Transverse colon (tissue), 4 donors: ENCODE measurements around the gene REEP5. TPM values are rescaled to one million over a fixed set of nuclear protein-coding genes. Genes with fewer than 3 reads are reported as not detected.

Experiments
- DNase-seq: peaks from one replicate; pipeline ENCODE4 v3.0.0-alpha.2; 2019
- H3K27ac ChIP-seq, 4 donors: fragments of 200-600 bp; sonication (generic); 2 replicates each; pipeline ENCODE4 v1.5.1; 2016 to 2018; ENCODE audit warnings: inconsistent platforms in 4 of 4
- H3K27me3 ChIP-seq: fragments of 200-600 bp; sonication (generic); 2 replicates; pipeline ENCODE4 v1.5.1; 2017; ENCODE audit warnings: inconsistent platforms
- H3K36me3 ChIP-seq, 4 donors: fragments of 200-600 bp; sonication (generic); 2 replicates each; pipeline ENCODE4 v1.5.1; 2017 to 2019; ENCODE audit warnings: inconsistent platforms in 4 of 4
- H3K4me1 ChIP-seq, 4 donors: fragments of 200-600 bp; sonication (generic); 2 replicates each; pipeline ENCODE4 v1.5.1; 2017 to 2020; ENCODE audit warnings: inconsistent platforms in 4 of 4
- H3K4me3 ChIP-seq, 4 donors: fragments of 200-600 bp; sonication (generic); 1 replicate in 1 of 4; 2 replicates in 3 of 4; pipeline versions ENCODE4 v1.5.1 to v1.6.1; 2017 to 2019; ENCODE audit warnings: inconsistent platforms in 4 of 4
- H3K9me3 ChIP-seq, 2 donors: fragments of 200-600 bp; sonication (generic); 2 replicates each; pipeline ENCODE4 v1.5.1; 2017 to 2019; ENCODE audit warnings: inconsistent platforms in 2 of 2
- EP300 ChIP-seq: sonication (generic); formaldehyde crosslinking; IDR thresholded peaks from one replicate; pipeline ENCODE4 v1.6.1; 2017; ENCODE audit warnings: antibody characterized with exemption, low read depth
- POLR2A ChIP-seq: fragments of 450-650 bp; IDR thresholded peaks from one replicate; pipeline ENCODE4 v1.6.1; 2016; ENCODE audit warnings: antibody characterized with exemption, mild to moderate bottlenecking, moderate library complexity
- POLR2AphosphoS5 ChIP-seq, 3 donors: sonication (generic); formaldehyde crosslinking; IDR thresholded peaks; one replicate each; pipeline ENCODE4 v1.6.1; 2016; ENCODE audit warnings: antibody characterized with exemption in 3 of 3
- WGBS, 2 donors: methylation state at CpG; one replicate each; pipeline ENCODE4 v1.1.5; 2018; ENCODE audit warnings: low coverage in 1 of 2; 5-methylcytosine and 5-hydroxymethylcytosine counted together
- in situ Hi-C, 4 donors: fragments of 200-750 bp; cut with MboI; loops; one replicate each; pipeline versions ENCODE4 v1.15.0 to v1.15.1; 2017; ENCODE audit warnings: low sequenced_read_pairs in 3 of 4, low pct_ligation_motif_present in 1 of 4, low pct_unique_long_range_greater_than_20kb in 1 of 4
- intact Hi-C: fragments of 100-400 bp; cut with DNase I; formaldehyde crosslinking; loops from one replicate; pipeline ENCODE4 v1.15.1; 2023; ENCODE audit warnings: low total_unique reads
- total RNA-seq, 4 donors: library from RNA; depleted of rRNA; stranded (reverse); fragments of >200 nt; gene quantifications; one replicate each; pipeline ENCODE4 v1.1.0, GENCODE V29; 2016
- TF ChIP-seq, protein P1 (sequence below), 5 experiments: fragments of 200-600 bp in 3 of 5; fragments of 450-650 bp in 2 of 5; sonication (generic) in 3 of 5; IDR thresholded peaks; 1 replicate in 2 of 5; 2 replicates in 3 of 5; pipeline ENCODE4 v1.5.1; 2016 to 2017; ENCODE audit warnings: antibody characterized with exemption in 5 of 5, inconsistent platforms in 3 of 5, mild to moderate bottlenecking in 2 of 5, moderate library complexity in 1 of 5

REEP5 gene
- total RNA-seq, 4 donors from 2014 or later, result 15.7 to 63.5 (median 56.4) TPM

DNA sequence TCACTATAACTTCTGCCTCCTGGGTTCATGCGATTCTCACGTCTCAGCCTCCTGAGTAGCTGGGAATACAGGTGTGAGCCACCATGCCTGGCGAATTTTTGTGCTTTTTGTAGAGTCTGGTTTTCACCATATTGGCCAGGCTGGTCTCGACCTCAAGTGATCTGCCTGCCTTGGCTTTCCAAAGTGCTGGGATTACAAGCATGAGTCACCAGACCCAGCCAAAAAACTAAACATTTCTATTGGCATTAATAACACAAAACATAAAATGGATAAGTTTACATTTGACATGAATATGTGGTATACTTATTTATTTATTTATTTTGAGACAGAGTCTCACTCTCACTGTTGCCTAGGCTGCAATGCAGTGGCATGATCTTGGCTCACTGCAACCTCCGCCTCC is 13.6 kb upstream of the REEP5 start:
- 87 to 96% methylated on average over 4 to 5 of the region's 5 CpGs for WGBS, 2 donors
- Histone ChIP-seq H3K27me3 (no peaks in the 10 kb centered on the region), H3K4me1 (no peaks in the 10 kb centered on the region), H3K36me3 (no peaks in the 10 kb centered on the region), H3K4me3 (no peak overlapping the region), H3K27ac (no peak overlapping the region), H3K9me3 (no peaks in the 10 kb centered on the region)
- in situ Hi-C loops, result loop anchor here in 1 of 4 donors (25.0 kb wide), 1 partner anchor 373 kb away; no protein-coding TSS in a partner anchor
- intact Hi-C loops, result no loop called here
- no peak for TF ChIP-seq POLR2A
- DNase-seq, result no peak

- Histone ChIP-seq H3K27ac (no peak overlapping the region), H3K27me3 (no peaks in the 10 kb centered on the region), H3K9me3 (no peaks in the 10 kb centered on the region), H3K4me3 (no peak overlapping the region), H3K4me1 (no peaks in the 10 kb centered on the region), H3K36me3 (no peaks in the 10 kb centered on the region)
- intact Hi-C loops, result no loop called here
- TF ChIP-seq POLR2AphosphoS5 (IDR thresholded peaks at IDR 0.05), result no peak
- TF ChIP-seq, protein P1, sequence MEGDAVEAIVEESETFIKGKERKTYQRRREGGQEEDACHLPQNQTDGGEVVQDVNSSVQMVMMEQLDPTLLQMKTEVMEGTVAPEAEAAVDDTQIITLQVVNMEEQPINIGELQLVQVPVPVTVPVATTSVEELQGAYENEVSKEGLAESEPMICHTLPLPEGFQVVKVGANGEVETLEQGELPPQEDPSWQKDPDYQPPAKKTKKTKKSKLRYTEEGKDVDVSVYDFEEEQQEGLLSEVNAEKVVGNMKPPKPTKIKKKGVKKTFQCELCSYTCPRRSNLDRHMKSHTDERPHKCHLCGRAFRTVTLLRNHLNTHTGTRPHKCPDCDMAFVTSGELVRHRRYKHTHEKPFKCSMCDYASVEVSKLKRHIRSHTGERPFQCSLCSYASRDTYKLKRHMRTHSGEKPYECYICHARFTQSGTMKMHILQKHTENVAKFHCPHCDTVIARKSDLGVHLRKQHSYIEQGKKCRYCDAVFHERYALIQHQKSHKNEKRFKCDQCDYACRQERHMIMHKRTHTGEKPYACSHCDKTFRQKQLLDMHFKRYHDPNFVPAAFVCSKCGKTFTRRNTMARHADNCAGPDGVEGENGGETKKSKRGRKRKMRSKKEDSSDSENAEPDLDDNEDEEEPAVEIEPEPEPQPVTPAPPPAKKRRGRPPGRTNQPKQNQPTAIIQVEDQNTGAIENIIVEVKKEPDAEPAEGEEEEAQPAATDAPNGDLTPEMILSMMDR (IDR thresholded peaks at IDR 0.05), result no peak
- TF ChIP-seq POLR2A, result no peak
- TF ChIP-seq EP300, result no peak
- DNase-seq, result no peak
- in situ Hi-C loops, result loop anchor here in 1 of 4 donors (25.0 kb wide), 1 partner anchor 372 kb away; no protein-coding TSS in a partner anchor
Measured at GRCh38 chr5:112934366-112934663, 12.3 kb upstream of the REEP5 start.

GRCh38 chr5:112933651-112934365 is 11.8 kb upstream of the REEP5 start:
- intact Hi-C loops (no loop called here), in situ Hi-C loops (loop anchor here in 1 of 4 donors (25.0 kb wide), 1 partner anchor 372 kb away; no protein-coding TSS in a partner anchor)
- Histone ChIP-seq H3K9me3 (no peaks in the 10 kb centered on the region), H3K36me3 (no peaks in the 10 kb centered on the region), H3K4me1 (no peaks in the 10 kb centered on the region), H3K4me3 (no peak overlapping the region), H3K27ac (no peak overlapping the region), H3K27me3 (no peaks in the 10 kb centered on the region)
- WGBS, 2 donors, result 71 to 82% methylated on average over 1 of the region's 1 CpG
- DNase-seq, result no peak
- TF ChIP-seq, protein P1 (IDR thresholded peaks at IDR 0.05), result no peak
- TF ChIP-seq POLR2A (no peak), POLR2AphosphoS5 (IDR thresholded peaks at IDR 0.05) (no peak), EP300 (no peak)

DNA sequence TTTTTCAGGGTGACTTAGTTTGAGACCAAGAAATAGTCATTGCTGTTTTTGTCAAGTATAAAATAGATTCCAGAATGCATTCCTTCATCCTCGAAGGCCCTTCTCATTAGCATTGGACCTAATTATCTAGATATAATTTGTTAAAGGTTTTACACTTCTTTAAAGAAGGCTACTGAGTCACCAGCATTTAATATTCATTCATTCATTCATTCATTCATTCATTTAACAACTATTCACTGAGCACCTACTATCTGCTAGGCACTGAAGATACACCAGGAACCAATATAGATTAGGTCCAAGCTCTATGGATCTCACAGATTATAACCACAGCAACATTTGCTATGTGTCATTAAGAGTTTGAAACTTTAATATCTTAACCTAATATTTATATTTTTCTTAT is 11.1 kb upstream of the REEP5 start:
- no peak for DNase-seq
- Histone ChIP-seq H3K4me3 (no peak overlapping the region), H3K36me3 (no peaks in the 10 kb centered on the region), H3K27ac (no peak overlapping the region), H3K4me1 (no peaks in the 10 kb centered on the region), H3K27me3 (no peaks in the 10 kb centered on the region), H3K9me3 (no peaks in the 10 kb centered on the region)
- in situ Hi-C loops (loop anchor here in 1 of 4 donors (25.0 kb wide), 1 partner anchor 371 kb away; no protein-coding TSS in a partner anchor), intact Hi-C loops (no loop called here)
- TF ChIP-seq, protein P1 (IDR thresholded peaks at IDR 0.05), result no peak
- no peak for TF ChIP-seq EP300
- TF ChIP-seq POLR2A, result no peak
- no peak for TF ChIP-seq POLR2AphosphoS5 (IDR thresholded peaks at IDR 0.05)
- 81 to 88% methylated on average over 1 of the region's 1 CpG for WGBS, 2 donors

DNA sequence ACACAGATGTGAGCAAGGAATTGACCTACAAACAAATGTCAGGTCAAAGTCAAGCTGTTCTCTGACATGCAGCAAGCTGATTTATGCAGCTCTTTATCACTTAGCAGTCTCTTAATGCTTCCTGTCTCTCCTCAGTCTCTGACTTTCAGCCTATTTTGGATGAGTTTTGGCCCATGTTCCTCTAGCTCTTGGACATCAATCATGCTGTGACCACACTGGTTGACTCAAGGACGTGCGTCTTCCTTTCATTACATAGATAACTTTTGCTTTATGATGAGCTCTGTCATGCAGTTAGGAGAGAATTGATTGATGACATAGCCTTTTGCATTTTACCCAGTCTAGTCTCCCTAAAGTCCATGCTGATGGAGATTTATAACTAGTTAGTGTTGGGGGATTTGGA is 9.4 kb upstream of the REEP5 start:
- in situ Hi-C loops (loop anchor here in 1 of 4 donors (25.0 kb wide), 1 partner anchor 369 kb away; no protein-coding TSS in a partner anchor), intact Hi-C loops (no loop called here)
- no peaks in the 10 kb centered on the region for H3K27me3 ChIP-seq
- no peak overlapping the region for H3K4me3 ChIP-seq
- 57 to 71% methylated on average over 2 of the region's 2 CpGs for whole genome bisulfite sequencing, 2 donors
- no peak for TF ChIP-seq EP300
- TF ChIP-seq POLR2AphosphoS5 (IDR thresholded peaks at IDR 0.05), result no peak
- TF ChIP-seq POLR2A, result no peak
- TF ChIP-seq, protein P1 (IDR thresholded peaks at IDR 0.05), result no peak
- no peaks in the 10 kb centered on the region for H3K4me1 ChIP-seq
- no peak overlapping the region for H3K27ac ChIP-seq
- no peaks in the 10 kb centered on the region for H3K36me3 ChIP-seq
- DNase-seq, result no peak
- no peaks in the 10 kb centered on the region for H3K9me3 ChIP-seq
